ENCODE data around the gene POGK. TPM values are rescaled to one million over a fixed set of nuclear protein-coding genes. Genes with fewer than 3 reads are reported as not detected.

The POGK gene
- total RNA-seq: 10 to 100 TPM; 36.5 to 51.2 (median 44.8) TPM

DNA sequence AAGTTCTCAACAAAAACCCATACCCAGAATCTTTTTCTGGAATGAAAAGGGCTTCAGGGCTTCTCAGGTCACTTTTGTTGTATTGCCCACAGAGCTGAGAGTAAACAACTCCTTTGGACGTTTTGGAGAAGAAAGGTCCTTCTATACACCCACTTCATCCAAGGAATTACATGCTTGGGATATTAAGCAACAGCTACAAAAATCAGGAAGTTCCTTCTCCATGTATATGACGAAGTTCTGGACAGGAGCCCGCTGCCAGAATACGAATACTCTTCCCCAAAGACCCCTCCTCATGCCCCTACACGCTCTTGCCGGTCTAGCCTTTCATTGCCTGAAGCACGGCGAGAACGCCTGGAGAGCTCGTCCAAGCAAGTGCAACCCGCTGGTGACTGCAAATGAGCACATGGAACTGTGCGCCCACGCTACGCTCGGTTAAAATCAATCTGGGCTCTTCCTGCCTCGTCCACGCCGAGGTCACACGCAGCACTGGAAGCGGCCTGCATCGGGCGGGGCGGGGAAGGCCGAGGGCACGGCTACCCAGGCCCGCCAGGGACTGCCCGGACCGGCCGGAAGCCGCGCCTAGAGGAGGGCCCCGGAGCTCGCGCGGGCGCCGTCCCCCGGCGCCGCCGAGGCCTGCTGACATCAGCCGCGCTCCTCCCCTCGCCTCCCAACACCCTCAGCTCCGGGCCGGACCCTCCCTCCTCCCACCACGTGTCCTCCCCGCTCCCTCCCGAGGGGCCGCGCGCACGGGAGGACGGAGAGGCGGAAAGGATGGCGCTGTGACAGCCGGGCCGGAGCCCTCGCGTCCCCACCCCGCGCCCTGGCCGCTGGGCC, at the start of gene POGK:
Gene POGK (plus strand): TSS at position 710 of the 834 bp plus-strand sequence. CDS start 1,482 bp downstream, outside the sequence.
- Histone ChIP-seq H3K4me1 (peaks cover 8 to 51% (median 24%) of the 10 kb centered on the region in 3 donors), H3K9me3 (no peaks in the 10 kb centered on the region), H3K27me3 (no peaks in the 10 kb centered on the region), H3K36me3 (peaks cover 0 to 31% of the 10 kb centered on the region in 2 donors), H3K4me3 (peak within 1 kb of the TSS; percentile 55 to 78), H3K27ac (peak within 1 kb of the TSS; percentile 68 to 95 (median 92))
- 0% methylated on average over 8 of the region's 63 CpGs; no CpG with 5 or more reads in 1 of the 2 donors for WGBS, 2 donors (ENCODE audit: low coverage in 1 of 2)
- TF ChIP-seq EP300 (IDR thresholded peaks at IDR 0.05) (no peak), CTCF (IDR thresholded peaks at IDR 0.05) (peak in 2 of 4 experiments; percentile 5 to 33), POLR2AphosphoS5 (IDR thresholded peaks at IDR 0.05) (peak; percentile 73), POLR2A (IDR thresholded peaks at IDR 0.05) (peak; percentile 71 to 80)
- peak; percentile 98 for ATAC-seq

DNA sequence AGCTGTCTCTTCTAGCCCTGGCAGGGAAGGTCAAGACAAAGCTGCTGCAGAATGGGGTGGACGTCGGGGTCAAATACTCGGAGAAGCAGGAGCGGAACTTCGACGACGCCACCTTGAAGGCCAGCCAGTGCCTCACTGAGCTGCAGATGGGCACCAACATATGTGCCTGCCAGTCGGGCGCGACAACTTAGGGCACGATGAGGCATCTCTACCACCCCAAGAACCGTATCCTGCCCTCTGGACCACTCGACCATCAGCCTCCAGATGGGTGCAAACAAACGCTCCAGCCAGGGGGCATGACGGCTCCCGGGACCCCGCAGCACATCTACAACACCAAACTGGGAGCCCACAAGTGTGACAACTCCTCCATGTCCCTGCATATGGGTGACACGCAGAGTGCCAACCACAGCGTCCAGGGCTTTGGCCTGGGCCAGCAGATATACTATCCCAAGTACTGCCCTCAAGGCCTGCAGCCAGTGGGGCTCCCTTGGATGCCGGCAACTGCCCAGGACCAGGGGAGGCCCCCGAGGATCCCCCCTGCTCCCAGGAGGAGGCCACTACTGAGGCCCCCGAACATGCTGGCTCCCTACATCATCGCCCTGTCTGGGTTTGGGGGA, 42.5 kb upstream of the POGK start:
- Histone ChIP-seq H3K4me3 (no peak overlapping the region), H3K27me3 (peaks cover 11% of the 10 kb centered on the region), H3K9me3 (no peaks in the 10 kb centered on the region), H3K27ac (no peak overlapping the region), H3K4me1 (no peaks in the 10 kb centered on the region), H3K36me3 (no peaks in the 10 kb centered on the region)
- no peak for ATAC-seq
- TF ChIP-seq EP300 (IDR thresholded peaks at IDR 0.05) (no peak), CTCF (IDR thresholded peaks at IDR 0.05) (no peak), POLR2AphosphoS5 (IDR thresholded peaks at IDR 0.05) (no peak)
- WGBS, 2 donors (ENCODE audit: low coverage in 1 of 2): 86 to 98% methylated on average over 6 to 17 of the region's 23 CpGs

GRCh38 chr1:166808952-166809351, 30.3 kb upstream of the POGK start:
- TF ChIP-seq EP300 (IDR thresholded peaks at IDR 0.05) (no peak), POLR2AphosphoS5 (IDR thresholded peaks at IDR 0.05) (no peak), CTCF (IDR thresholded peaks at IDR 0.05) (no peak), POLR2A (IDR thresholded peaks at IDR 0.05) (no peak)
- no peak overlapping the region for H3K27ac ChIP-seq
- H3K27me3 ChIP-seq: peaks cover 4% of the 10 kb centered on the region
- no peaks in the 10 kb centered on the region for H3K4me1 ChIP-seq
- no peaks in the 10 kb centered on the region for H3K36me3 ChIP-seq
- no peaks in the 10 kb centered on the region for H3K9me3 ChIP-seq
- H3K4me3 ChIP-seq: no peak overlapping the region
- 55 to 67% methylated on average over 2 of the region's 2 CpGs for WGBS, 2 donors (ENCODE audit: low coverage in 1 of 2)
- no peak for ATAC-seq

GRCh38 chr1:166811691-166812090, 27.6 kb upstream of the POGK start:
- no peak for ATAC-seq
- 45 to 48% methylated on average over 2 of the region's 2 CpGs for WGBS, 2 donors (ENCODE audit: low coverage in 1 of 2)
- no peak overlapping the region for H3K27ac ChIP-seq
- H3K4me1 ChIP-seq: no peaks in the 10 kb centered on the region
- peaks cover 10% of the 10 kb centered on the region for H3K27me3 ChIP-seq
- no peaks in the 10 kb centered on the region for H3K36me3 ChIP-seq
- TF ChIP-seq POLR2AphosphoS5 (IDR thresholded peaks at IDR 0.05): no peak
- no peak for TF ChIP-seq POLR2A (IDR thresholded peaks at IDR 0.05)
- no peak for TF ChIP-seq CTCF (IDR thresholded peaks at IDR 0.05)
- no peak for TF ChIP-seq EP300 (IDR thresholded peaks at IDR 0.05)
- no peak overlapping the region for H3K4me3 ChIP-seq
- H3K9me3 ChIP-seq: no peaks in the 10 kb centered on the region

Measured in gastroesophageal sphincter (tissue), 4 donors.